Psoas muscle (tissue), 8 donors: ENCODE data around the gene PRRX2. TPM values are rescaled to one million over a fixed set of nuclear protein-coding genes. Genes with fewer than 3 reads are reported as not detected.
"Not testable (repeated sequence)": the region's sequence is repeated elsewhere in the genome, so short reads cannot be mapped to it uniquely, and the experiment has no call there.

Experiments
- ATAC-seq, 4 donors: fragments of 200-7000 bp; cut with Tn5 transposase; one replicate each; pipeline ENCODE4 v1.9.1; 2020; ENCODE audit warnings: moderate library complexity in 3 of 4, mild to moderate bottlenecking in 2 of 4
- DNase-seq, 2 donors: peaks; one replicate each; pipeline ENCODE4 v3.0.0-alpha.2; 2020
- H3K27ac ChIP-seq: fragments of 200-600 bp; one replicate; pipeline ENCODE4 v1.8.0; 2022
- H3K27me3 ChIP-seq, 3 donors: fragments of 200-600 bp in 1 of 3; one replicate each; pipeline versions ENCODE4 v1.6.1 to v1.8.0; 2013 to 2022; ENCODE audit warnings: low read length in 2 of 3, mild to moderate bottlenecking in 2 of 3, moderate library complexity in 1 of 3; ENCODE audit not compliant: insufficient read depth in 3 of 3
- H3K36me3 ChIP-seq, 2 donors: fragments of 200-600 bp in 1 of 2; one replicate each; pipeline versions ENCODE4 v1.6.1 to v1.8.0; 2013 to 2022; ENCODE audit warnings: low read depth in 1 of 2, mild to moderate bottlenecking in 1 of 2, moderate library complexity in 1 of 2; ENCODE audit not compliant: insufficient read depth in 1 of 2
- H3K4me1 ChIP-seq: fragments of 200-600 bp; one replicate; pipeline ENCODE4 v1.8.0; 2022
- H3K4me3 ChIP-seq: fragments of 200-600 bp; one replicate; pipeline ENCODE4 v1.8.0; 2022; ENCODE audit warnings: mild to moderate bottlenecking
- H3K9me3 ChIP-seq: fragments of 200-600 bp; one replicate; pipeline ENCODE4 v1.8.0; 2022
- CTCF ChIP-seq: fragments of 200-600 bp; IDR thresholded peaks from one replicate; pipeline ENCODE4 v1.8.0; 2022; ENCODE audit warnings: antibody characterized with exemption
- WGBS, 3 donors: extraction: QIAGEN DNeasy Blood & Tissue Kit; methylation state at CpG; one replicate each; pipeline versions ENCODE4 v1.1.6 to v1.1.7; 2013; 5-methylcytosine and 5-hydroxymethylcytosine counted together
- intact Hi-C, 2 donors: fragments of 100-400 bp; cut with DNase I; formaldehyde crosslinking; loops; one replicate each; pipeline versions ENCODE4 v1.11.0 to v1.14.2; 2022
- polyA plus RNA-seq, 3 donors: library from polyadenylated mRNA; stranded (reverse); fragments of 200-250 nt; gene quantifications; one replicate each; pipeline ENCODE4 v1.2.3, GENCODE V29; 2013
- total RNA-seq, 4 donors: library from RNA; stranded (reverse); fragmentation: NEBNext Ultra II Directional in 2 of 4; extraction: Animal tissue kit (Norgen Biotek cat#: 25700) in 2 of 4; gene quantifications; one replicate each; pipeline versions ENCODE4 v1.2.1 to v1.2.4, GENCODE V29; 2021 to 2023
- donor health status: healthy with polysubstance abuse.
- donor health status: DM: no; HTN: no; CAD: no; lungs with moderate emphysema.
- donor health status: Bipolar disorder and iron deficiency.
- donor health status: healthy.
- donor health status: DM: yes; HTN: yes; CAD: no.
- donor health status: DM: no; HTN: no; CAD: no.
- donor health status: DM: no; HTN: no; CAD: no.
- donor health status: DM: yes; HTN: yes; CAD: no.

PRRX2 gene
- total and polyA plus RNA-seq, 7 donors = 0.03 to 1.1 (median 0.49) TPM

DNA sequence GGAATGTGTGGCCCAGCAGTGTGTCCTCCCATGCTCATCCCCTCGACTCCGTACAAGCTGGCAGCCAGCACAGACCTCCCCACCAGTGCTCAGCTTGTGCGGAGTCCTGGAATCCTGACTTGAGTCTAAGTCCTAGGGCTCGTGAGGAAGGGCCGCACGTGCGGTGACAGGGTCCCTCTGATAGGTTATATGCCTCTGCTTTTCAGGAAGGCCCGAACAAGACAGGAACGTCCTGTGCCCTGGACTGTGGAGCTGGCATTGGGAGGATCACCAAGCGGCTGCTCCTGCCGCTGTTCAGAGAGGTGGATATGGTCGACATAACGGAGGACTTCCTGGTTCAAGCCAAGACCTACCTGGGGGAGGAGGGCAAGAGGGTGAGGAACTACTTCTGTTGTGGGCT lies 31.6 kb upstream of the PRRX2 start:
- DNase-seq (no peak), ATAC-seq (no peak)
- H3K36me3 ChIP-seq = peaks cover 11 to 63% of the 10 kb centered on the region in 2 donors
- no peak overlapping the region for H3K27ac ChIP-seq
- intact Hi-C loops = no loop called here
- H3K9me3 ChIP-seq = no peaks in the 10 kb centered on the region
- no peaks in the 10 kb centered on the region for H3K27me3 ChIP-seq
- 69 to 79% (median 76%) methylated on average over 13 of the region's 13 CpGs for WGBS, 3 donors
- H3K4me1 ChIP-seq = peaks cover 34% of the 10 kb centered on the region
- H3K4me3 ChIP-seq = no peak overlapping the region
- no peak for TF ChIP-seq CTCF

GRCh38 chr9:129635099-129636065 lies 30.1 kb upstream of the PRRX2 start:
- no peaks in the 10 kb centered on the region for H3K9me3 ChIP-seq
- intact Hi-C loops = no loop called here
- ATAC-seq (no peak), DNase-seq (no peak)
- H3K27ac ChIP-seq = no peak overlapping the region
- H3K27me3 ChIP-seq = no peaks in the 10 kb centered on the region
- peaks cover 11 to 70% of the 10 kb centered on the region in 2 donors for H3K36me3 ChIP-seq
- TF ChIP-seq CTCF = no peak
- 82 to 89% (median 83%) methylated on average over 34 of the region's 34 CpGs for WGBS, 3 donors
- H3K4me3 ChIP-seq = no peak overlapping the region
- H3K4me1 ChIP-seq = peaks cover 27% of the 10 kb centered on the region

- H3K27me3 ChIP-seq, intact Hi-C loops, H3K9me3 ChIP-seq, H3K4me3 ChIP-seq, H3K27ac ChIP-seq, DNase-seq, ATAC-seq: not testable (repeated sequence)
- WGBS, 3 donors = 85 to 93% (median 91%) methylated on average over 10 of the region's 10 CpGs
- Histone ChIP-seq H3K4me1 (peaks cover 27% of the 10 kb centered on the region), H3K36me3 (peaks cover 11 to 70% of the 10 kb centered on the region in 2 donors)
Observed at GRCh38 chr9:129636343-129636742, 29.1 kb upstream of the PRRX2 start.

GRCh38 chr9:129637102-129637501 lies 28.3 kb upstream of the PRRX2 start:
- H3K9me3 ChIP-seq = no peaks in the 10 kb centered on the region
- H3K27me3 ChIP-seq = no peaks in the 10 kb centered on the region
- H3K4me3 ChIP-seq = no peak overlapping the region
- no peak for ATAC-seq
- no peak for TF ChIP-seq CTCF
- H3K4me1 ChIP-seq = peaks cover 20% of the 10 kb centered on the region
- intact Hi-C loops = no loop called here
- WGBS, 3 donors = 50 to 61% (median 52%) methylated on average over 9 of the region's 9 CpGs
- H3K27ac ChIP-seq = no peak overlapping the region
- DNase-seq = no peak
- H3K36me3 ChIP-seq = peaks cover 11 to 70% of the 10 kb centered on the region in 2 donors

GRCh38 chr9:129637673-129638439 lies 27.6 kb upstream of the PRRX2 start:
- Histone ChIP-seq H3K9me3 (no peaks in the 10 kb centered on the region), H3K36me3 (peaks cover 11 to 67% of the 10 kb centered on the region in 2 donors), H3K4me1 (peaks cover 17% of the 10 kb centered on the region), H3K27me3 (no peaks in the 10 kb centered on the region), H3K4me3 (no peak overlapping the region), H3K27ac (no peak overlapping the region)
- intact Hi-C loops = no loop called here
- 55 to 71% (median 56%) methylated on average over 29 of the region's 29 CpGs for WGBS, 3 donors
- DNase-seq = no peak
- ATAC-seq = no peak
- no peak for TF ChIP-seq CTCF
